CD4-positive, alpha-beta T cell treated with Interleukin-6 at 100 ng/mL for 8 hours (primary cell): Measurements from ENCODE around the gene HDLBP.
"Not testable (repeated sequence)": the region's sequence is repeated elsewhere in the genome, so short reads cannot be mapped to it uniquely, and the experiment has no call there.

Experiments used
- DNase-seq: peaks from one replicate; pipeline ENCODE4 v3.0.0-alpha.2; 2020; ENCODE audit warnings: mixed read lengths, low spot score

The HDLBP gene

GRCh38 chr2:241209271-241209670 lies 106.2 kb downstream of the HDLBP start:
- DNase-seq, result no peak

GRCh38 chr2:241208058-241208457 lies 107.4 kb downstream of the HDLBP start:
- DNase-seq, result no peak

- DNase-seq, result no peak
Observed at GRCh38 chr2:241207641-241208040, 107.8 kb downstream of the HDLBP start.

- no peak for DNase-seq
Observed at GRCh38 chr2:241207151-241207550, 108.3 kb downstream of the HDLBP start.

GRCh38 chr2:241205086-241205485 lies 110.4 kb downstream of the HDLBP start:
- DNase-seq, result no peak

- no peak for DNase-seq
Observed at GRCh38 chr2:241204490-241204889, 111.0 kb downstream of the HDLBP start.

GRCh38 chr2:241204010-241204384 lies 111.5 kb downstream of the HDLBP start:
- no peak for DNase-seq

GRCh38 chr2:241203218-241204009 lies 112.1 kb downstream of the HDLBP start:
- no peak for DNase-seq

- no peak for DNase-seq
Observed at GRCh38 chr2:241202681-241203080, 112.8 kb downstream of the HDLBP start.

- no peak for DNase-seq
Observed at GRCh38 chr2:241202268-241202585, 113.2 kb downstream of the HDLBP start.

- no peak for DNase-seq
Observed at GRCh38 chr2:241201445-241202267, 113.8 kb downstream of the HDLBP start.

- no peak for DNase-seq
Observed at GRCh38 chr2:241200822-241201395, 114.6 kb downstream of the HDLBP start.

GRCh38 chr2:241199897-241200821 lies 115.3 kb downstream of the HDLBP start:
- DNase-seq, result no peak

- DNase-seq, result no peak
Observed at GRCh38 chr2:241199286-241199685, 116.2 kb downstream of the HDLBP start.

GRCh38 chr2:241198381-241199279 lies 116.8 kb downstream of the HDLBP start:
- no peak for DNase-seq

GRCh38 chr2:241197947-241198346 lies 117.5 kb downstream of the HDLBP start:
- DNase-seq, result no peak

- DNase-seq, result not testable (repeated sequence)
Observed at GRCh38 chr2:241197246-241197645, 118.2 kb downstream of the HDLBP start.

GRCh38 chr2:241195506-241196130 lies 119.9 kb downstream of the HDLBP start:
- DNase-seq, result no peak

- DNase-seq, result no peak
Observed at GRCh38 chr2:241194811-241195210, 120.7 kb downstream of the HDLBP start.

GRCh38 chr2:241193271-241193670 lies 122.2 kb downstream of the HDLBP start:
- DNase-seq, result no peak
